Peyer's patch (tissue), 4 donors: ENCODE results near the gene PKN3.

ENCODE experiments used
- CTCF ChIP-seq, 6 experiments: fragments of 450-650 bp in 4 of 6; fragments of 200-600 bp in 2 of 6; sonication (generic) in 1 of 6; IDR thresholded peaks; one replicate each; pipeline ENCODE4 v1.5.1; 2017 to 2019; ENCODE audit warnings: antibody characterized with exemption in 6 of 6, mild to moderate bottlenecking in 3 of 6, moderate library complexity in 1 of 6
- POLR2A ChIP-seq, 2 donors: fragments of 450-650 bp; IDR thresholded peaks; one replicate each; pipeline ENCODE4 v1.5.1; 2017; ENCODE audit warnings: antibody characterized with exemption in 2 of 2, mild to moderate bottlenecking in 2 of 2, moderate library complexity in 2 of 2

- no peak for TF ChIP-seq CTCF (IDR thresholded peaks at IDR 0.05)
- TF ChIP-seq POLR2A (IDR thresholded peaks at IDR 0.05), result no peak
Observed at GRCh38 chr9:128729766-128730517, 27.6 kb downstream of the PKN3 start.
